ENCODE results near the gene LPP.

DNA sequence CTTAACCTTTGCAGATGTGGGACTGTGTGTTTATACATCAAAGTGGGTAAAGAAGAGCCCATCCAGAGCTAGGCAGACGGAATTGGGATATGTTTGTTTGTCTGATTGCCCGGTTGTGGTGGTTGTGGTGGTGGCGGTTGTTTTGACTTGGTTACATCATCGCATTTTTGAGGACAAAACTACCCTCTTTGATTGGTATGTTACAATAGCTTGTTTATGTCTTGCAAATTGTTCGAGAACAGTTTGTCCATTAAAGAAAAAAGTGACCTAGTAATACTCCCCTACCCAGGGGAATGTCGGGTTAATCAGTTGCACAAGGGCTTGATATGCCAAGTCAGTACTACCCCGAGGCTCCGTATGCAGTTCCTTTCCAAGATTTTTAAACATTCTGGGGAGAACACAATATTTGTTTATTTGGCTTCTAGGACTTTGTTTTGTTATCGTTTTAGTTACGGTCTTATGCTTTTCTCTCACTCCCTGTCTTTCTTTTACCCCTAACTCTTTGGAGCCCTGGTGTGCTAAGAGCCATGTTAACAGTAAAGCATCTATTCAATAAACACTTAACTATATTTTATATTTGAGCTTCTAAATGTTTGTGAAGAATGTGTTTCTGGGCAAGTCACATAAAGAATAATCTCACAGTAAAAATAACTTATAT is 315.4 kb downstream of the LPP start:
- TF ChIP-seq POLR2A (IDR thresholded peaks at IDR 0.05; ENCODE audit: low read depth, low read length), result no peak
- TF ChIP-seq RAD21 (IDR thresholded peaks at IDR 0.05; ENCODE audit: low read length), result no peak
- TF ChIP-seq, protein P1, sequence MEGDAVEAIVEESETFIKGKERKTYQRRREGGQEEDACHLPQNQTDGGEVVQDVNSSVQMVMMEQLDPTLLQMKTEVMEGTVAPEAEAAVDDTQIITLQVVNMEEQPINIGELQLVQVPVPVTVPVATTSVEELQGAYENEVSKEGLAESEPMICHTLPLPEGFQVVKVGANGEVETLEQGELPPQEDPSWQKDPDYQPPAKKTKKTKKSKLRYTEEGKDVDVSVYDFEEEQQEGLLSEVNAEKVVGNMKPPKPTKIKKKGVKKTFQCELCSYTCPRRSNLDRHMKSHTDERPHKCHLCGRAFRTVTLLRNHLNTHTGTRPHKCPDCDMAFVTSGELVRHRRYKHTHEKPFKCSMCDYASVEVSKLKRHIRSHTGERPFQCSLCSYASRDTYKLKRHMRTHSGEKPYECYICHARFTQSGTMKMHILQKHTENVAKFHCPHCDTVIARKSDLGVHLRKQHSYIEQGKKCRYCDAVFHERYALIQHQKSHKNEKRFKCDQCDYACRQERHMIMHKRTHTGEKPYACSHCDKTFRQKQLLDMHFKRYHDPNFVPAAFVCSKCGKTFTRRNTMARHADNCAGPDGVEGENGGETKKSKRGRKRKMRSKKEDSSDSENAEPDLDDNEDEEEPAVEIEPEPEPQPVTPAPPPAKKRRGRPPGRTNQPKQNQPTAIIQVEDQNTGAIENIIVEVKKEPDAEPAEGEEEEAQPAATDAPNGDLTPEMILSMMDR (conservative IDR thresholded peaks at IDR 0.05; ENCODE audit: low read depth, low read length), result no peak
- no peak for TF ChIP-seq MAZ (IDR thresholded peaks at IDR 0.05; ENCODE audit: borderline replicate concordance, low read depth, low read length)
- no peak for TF ChIP-seq CEBPB (IDR thresholded peaks at IDR 0.05; ENCODE audit: low read depth, low read length)
- no peak for TF ChIP-seq RFX5 (IDR thresholded peaks at IDR 0.05; ENCODE audit: low read depth, low read length)
- TF ChIP-seq SMC3 (IDR thresholded peaks at IDR 0.05; ENCODE audit: low read depth, low read length), result no peak
- no peak for TF ChIP-seq MAFK (IDR thresholded peaks at IDR 0.05; ENCODE audit: low read depth, low read length)
